HG02588 (cell line): Measurements from ENCODE around the gene ANKRD40.
"Not testable (repeated sequence)": the region's sequence is repeated elsewhere in the genome, so short reads cannot be mapped to it uniquely, and the experiment has no call there.

Source experiments
- ATAC-seq: cut with Tn5 transposase; IDR thresholded peaks from one replicate; pipeline ENCODE4 v1.9.1; 2021; ENCODE audit warnings: mild to moderate bottlenecking, moderate library complexity; ENCODE audit not compliant: unreplicated experiment

Gene ANKRD40

GRCh38 chr17:50707289-50708049 lies at the start of gene ANKRD40:
Gene ANKRD40, minus strand, starts transcription at chr17:50707914. Its CDS starts 260 bp downstream, at chr17:50707654.
- peak; percentile 73 for ATAC-seq

GRCh38 chr17:50754521-50754920 lies 46.8 kb upstream of the ANKRD40 start:
- ATAC-seq, result no peak

GRCh38 chr17:50749245-50749644 lies 41.5 kb upstream of the ANKRD40 start:
- no peak for ATAC-seq

GRCh38 chr17:50745631-50746030 lies 37.9 kb upstream of the ANKRD40 start:
- no peak for ATAC-seq

GRCh38 chr17:50739098-50739497 lies 31.4 kb upstream of the ANKRD40 start:
- ATAC-seq, result no peak

- no peak for ATAC-seq
Measured at GRCh38 chr17:50737118-50737698, 29.5 kb upstream of the ANKRD40 start.

- ATAC-seq, result no peak
Measured at GRCh38 chr17:50735287-50735686, 27.6 kb upstream of the ANKRD40 start.

GRCh38 chr17:50731575-50732460 lies 24.1 kb upstream of the ANKRD40 start:
- ATAC-seq, result no peak

- ATAC-seq, result no peak
Measured at GRCh38 chr17:50728881-50729765, 21.4 kb upstream of the ANKRD40 start.

GRCh38 chr17:50728112-50728429 lies 20.4 kb upstream of the ANKRD40 start:
- ATAC-seq, result no peak

GRCh38 chr17:50725769-50726655 lies 18.3 kb upstream of the ANKRD40 start:
- ATAC-seq, result no peak

GRCh38 chr17:50724622-50725021 lies 16.9 kb upstream of the ANKRD40 start:
- ATAC-seq, result not testable (repeated sequence)

GRCh38 chr17:50722746-50723145 lies 15.0 kb upstream of the ANKRD40 start:
- ATAC-seq, result no peak

- ATAC-seq, result no peak
Measured at GRCh38 chr17:50721194-50722010, 13.7 kb upstream of the ANKRD40 start.

GRCh38 chr17:50719924-50720794 lies 12.4 kb upstream of the ANKRD40 start:
- ATAC-seq, result no peak

- ATAC-seq, result peak; percentile 92
Measured at GRCh38 chr17:50719144-50719923, 11.6 kb upstream of the ANKRD40 start, which contains the start of gene LUC7L3. Gene LUC7L3, plus strand, starts transcription at chr17:50719603. Its CDS starts 130 bp downstream, at chr17:50719733.

- ATAC-seq, result no peak
Measured at GRCh38 chr17:50715471-50715870, 7.8 kb upstream of the ANKRD40 start.
